Measurements from ENCODE around the gene FTH1. TPM values are rescaled to one million over a fixed set of nuclear protein-coding genes. Genes with fewer than 3 reads are reported as not detected.

The FTH1 gene
- total and polyA plus RNA-seq, 2 of the 13 experiments (the other 11 are each of a cell fraction or from before 2014, with no cell fraction given): 607 to 760 TPM

DNA sequence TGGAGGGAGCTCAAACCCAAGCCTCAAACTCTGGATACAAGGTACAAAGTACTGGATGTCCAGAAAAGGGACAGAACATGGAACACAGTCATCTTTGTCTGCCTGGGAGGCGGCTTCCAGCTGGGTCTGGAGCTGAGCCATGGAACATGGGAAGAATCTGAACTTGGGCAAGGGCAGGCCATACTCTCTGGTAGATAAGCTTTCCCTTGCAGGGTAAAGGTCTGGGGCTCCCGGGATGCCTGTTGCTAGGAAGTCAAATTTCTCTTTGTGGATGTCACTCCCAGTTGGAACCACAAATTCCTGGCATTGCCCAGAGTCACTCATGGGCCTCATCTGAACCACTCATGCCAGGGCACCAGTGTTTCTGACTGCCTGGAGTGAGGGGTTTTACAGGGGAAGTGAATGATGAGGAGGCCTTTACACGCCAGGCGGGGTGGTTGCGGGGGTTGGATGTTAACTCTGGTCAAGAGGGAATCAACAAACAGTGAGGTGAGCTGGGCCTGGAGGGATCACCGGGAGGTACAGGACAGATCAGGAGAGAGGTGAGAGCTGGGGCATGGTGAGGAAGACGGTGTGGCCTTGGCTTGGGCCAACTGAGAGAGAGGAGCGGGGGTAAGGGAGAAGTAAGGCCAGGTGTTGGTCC is 5.7 kb downstream of the FTH1 start (continued):
- TF ChIP-seq, protein P1, sequence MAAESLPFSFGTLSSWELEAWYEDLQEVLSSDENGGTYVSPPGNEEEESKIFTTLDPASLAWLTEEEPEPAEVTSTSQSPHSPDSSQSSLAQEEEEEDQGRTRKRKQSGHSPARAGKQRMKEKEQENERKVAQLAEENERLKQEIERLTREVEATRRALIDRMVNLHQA (CRISPR knock-in tag; IDR thresholded peaks at IDR 0.05): no peak
- TF ChIP-seq SAFB2 (CRISPR knock-in tag; IDR thresholded peaks at IDR 0.05; ENCODE audit: borderline replicate concordance, low read depth) (no peak), GFI1 (CRISPR knock-in tag; IDR thresholded peaks at IDR 0.05; ENCODE audit: borderline replicate concordance) (no peak), CHCHD3 (CRISPR knock-in tag; IDR thresholded peaks at IDR 0.05) (no peak), XBP1 (CRISPR knock-in tag; IDR thresholded peaks at IDR 0.05) (no peak), KAT7 (CRISPR knock-in tag; IDR thresholded peaks at IDR 0.05; ENCODE audit: borderline replicate concordance) (no peak), ZNF430 (CRISPR knock-in tag; IDR thresholded peaks at IDR 0.05) (no peak), HNRNPK (IDR thresholded peaks at IDR 0.05; ENCODE audit: low read depth, low read length, poor library complexity, severe bottlenecking) (no peak), IRF9 (CRISPR knock-in tag; IDR thresholded peaks at IDR 0.05; ENCODE audit: borderline replicate concordance) (no peak), ZNF7 (CRISPR knock-in tag; IDR thresholded peaks at IDR 0.05) (no peak), ZNF564 (CRISPR knock-in tag; IDR thresholded peaks at IDR 0.05) (no peak), ZNF709 (CRISPR knock-in tag; IDR thresholded peaks at IDR 0.05) (no peak), NCOA2 (CRISPR knock-in tag; IDR thresholded peaks at IDR 0.05) (no peak), ZNF3 (CRISPR knock-in tag; IDR thresholded peaks at IDR 0.05) (peak; percentile 71; the same call in 1 of the 2 replicates), ZNF142 (CRISPR knock-in tag; IDR thresholded peaks at IDR 0.05) (no peak), HNF4G (IDR thresholded peaks at IDR 0.05; ENCODE audit: borderline replicate concordance, low read depth, low read length) (peak; percentile 66), HNF4G (CRISPR knock-in tag; IDR thresholded peaks at IDR 0.05; ENCODE audit: borderline replicate concordance, low read depth) (no peak), MIER3 (CRISPR knock-in tag; IDR thresholded peaks at IDR 0.05; ENCODE audit: borderline replicate concordance) (no peak), ZMYM3 (CRISPR knock-in tag; IDR thresholded peaks at IDR 0.05) (no peak), EP300 (IDR thresholded peaks at IDR 0.05; ENCODE audit: low read depth in 2 of 2, low read length in 2 of 2) (peak in 1 of 2 experiments; percentile 57; a peak in 1 of 4 replicates), EP300 (CRISPR knock-in tag; IDR thresholded peaks at IDR 0.05; ENCODE audit: borderline replicate concordance) (no peak), SETDB1 (CRISPR knock-in tag; IDR thresholded peaks at IDR 0.05; ENCODE audit: borderline replicate concordance) (no peak), ZNF558 (CRISPR knock-in tag; IDR thresholded peaks at IDR 0.05; ENCODE audit: borderline replicate concordance) (no peak), ZMAT5 (CRISPR knock-in tag; IDR thresholded peaks at IDR 0.05; ENCODE audit: borderline replicate concordance, low read depth) (no peak)

All from HepG2 (cell line).